Karpas-422 (cell line): ENCODE data around the gene PRPSAP2. TPM values are rescaled to one million over a fixed set of nuclear protein-coding genes. Genes with fewer than 3 reads are reported as not detected.

ENCODE experiments used
- DNase-seq: peaks from one replicate; pipeline ENCODE4 v3.0.0-alpha.2; 2015
- H2AFZ ChIP-seq: fragments of 200-600 bp; sonication (generic); 2 replicates; pipeline ENCODE4 v1.6.1; 2014; ENCODE audit warnings: antibody characterized with exemption, low read length, mixed read lengths
- H3K27ac ChIP-seq: fragments of 200-600 bp; sonication (generic); 2 replicates; pipeline ENCODE4 v1.5.1; 2014; ENCODE audit warnings: mild to moderate bottlenecking, low read length, moderate library complexity
- H3K27me3 ChIP-seq: fragments of 200-600 bp; sonication (generic); 2 replicates; pipeline ENCODE4 v1.6.1; 2014; ENCODE audit warnings: low read length, mixed read lengths
- H3K36me3 ChIP-seq: fragments of 200-600 bp; sonication (generic); 2 replicates; pipeline ENCODE4 v1.6.1; 2014; ENCODE audit warnings: low read length, mixed read lengths; ENCODE audit not compliant: insufficient read depth
- H3K4me1 ChIP-seq: fragments of 200-600 bp; sonication (generic); 2 replicates; pipeline ENCODE4 v1.6.1; 2014; ENCODE audit warnings: mild to moderate bottlenecking, low read length, mixed read lengths
- H3K4me2 ChIP-seq: fragments of 200-600 bp; sonication (generic); 2 replicates; pipeline ENCODE4 v1.6.1; 2014; ENCODE audit warnings: low read length, low read depth, mild to moderate bottlenecking; ENCODE audit not compliant: poor library complexity, severe bottlenecking
- H3K4me3 ChIP-seq: fragments of 200-600 bp; sonication (generic); 2 replicates; pipeline ENCODE4 v1.5.1; 2014; ENCODE audit warnings: mild to moderate bottlenecking, antibody characterized with exemption, low read length, mixed read lengths
- H3K79me2 ChIP-seq: fragments of 200-600 bp; sonication (generic); 2 replicates; pipeline ENCODE4 v1.6.1; 2014; ENCODE audit warnings: mild to moderate bottlenecking, low read length, mixed read lengths
- H3K9ac ChIP-seq: fragments of 200-600 bp; sonication (generic); 2 replicates; pipeline ENCODE4 v1.6.0; 2014; ENCODE audit warnings: low read length
- H3K9me2 ChIP-seq: fragments of 200-600 bp; sonication (generic), shearing (Covaris generic); replicated peaks from 2 replicates; pipeline ENCODE4 v1.6.0; 2014; ENCODE audit warnings: mild to moderate bottlenecking, low read length, moderate library complexity; ENCODE audit not compliant: insufficient read depth
- H3K9me3 ChIP-seq: fragments of 300-700, 200-600 bp; sonication (generic); 2 replicates; pipeline ENCODE4 v1.6.1; 2014; ENCODE audit warnings: low read length, mixed read lengths
- H4K20me1 ChIP-seq: fragments of 200-600 bp; sonication (generic); 2 replicates; pipeline ENCODE4 v1.6.1; 2014; ENCODE audit warnings: mild to moderate bottlenecking, antibody characterized with exemption, low read length, low read depth; ENCODE audit not compliant: insufficient read depth
- total RNA-seq: library from RNA; depleted of rRNA; stranded (reverse); fragments of >200 nt; shearing (Covaris generic); gene quantifications from 2 replicates; pipeline ENCODE4 v1.2.3, GENCODE V29; 2014; ENCODE audit warnings: low replicate concordance

The PRPSAP2 gene
- total RNA-seq, 1 experiment from 2014 or later: 114 TPM

DNA sequence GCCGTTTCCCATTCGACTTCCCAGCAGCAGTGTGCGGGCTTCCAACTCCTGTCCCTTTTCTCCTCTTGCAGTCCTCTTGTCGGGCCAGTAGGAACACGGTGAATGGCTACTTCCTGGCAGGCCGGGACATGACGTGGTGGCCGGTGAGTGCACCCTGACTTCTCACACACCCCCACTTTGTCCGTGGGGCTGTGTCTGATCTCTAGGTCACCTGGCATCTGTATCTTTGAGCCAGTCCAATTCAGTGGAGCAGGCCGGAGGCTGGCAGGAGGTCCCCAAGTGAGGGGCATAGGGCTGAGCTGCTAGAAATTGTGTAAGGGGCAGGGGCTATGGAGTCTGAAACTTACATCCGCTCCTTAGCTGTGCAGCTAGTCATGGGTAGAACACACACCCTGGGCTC lies 100.7 kb downstream of the PRPSAP2 start:
- Histone ChIP-seq H3K27me3 (no peaks in the 10 kb centered on the region), H3K9ac (no peak overlapping the region), H3K36me3 (no peaks in the 10 kb centered on the region), H3K4me1 (no peaks in the 10 kb centered on the region), H2AFZ (no peak overlapping the region), H4K20me1 (no peaks in the 10 kb centered on the region), H3K4me2 (no peak overlapping the region), H3K27ac (no peak overlapping the region), H3K9me3 (no peaks in the 10 kb centered on the region), H3K4me3 (no peak overlapping the region), H3K79me2 (no peaks in the 10 kb centered on the region), H3K9me2 (no peaks in the 10 kb centered on the region)
- DNase-seq: no peak

DNA sequence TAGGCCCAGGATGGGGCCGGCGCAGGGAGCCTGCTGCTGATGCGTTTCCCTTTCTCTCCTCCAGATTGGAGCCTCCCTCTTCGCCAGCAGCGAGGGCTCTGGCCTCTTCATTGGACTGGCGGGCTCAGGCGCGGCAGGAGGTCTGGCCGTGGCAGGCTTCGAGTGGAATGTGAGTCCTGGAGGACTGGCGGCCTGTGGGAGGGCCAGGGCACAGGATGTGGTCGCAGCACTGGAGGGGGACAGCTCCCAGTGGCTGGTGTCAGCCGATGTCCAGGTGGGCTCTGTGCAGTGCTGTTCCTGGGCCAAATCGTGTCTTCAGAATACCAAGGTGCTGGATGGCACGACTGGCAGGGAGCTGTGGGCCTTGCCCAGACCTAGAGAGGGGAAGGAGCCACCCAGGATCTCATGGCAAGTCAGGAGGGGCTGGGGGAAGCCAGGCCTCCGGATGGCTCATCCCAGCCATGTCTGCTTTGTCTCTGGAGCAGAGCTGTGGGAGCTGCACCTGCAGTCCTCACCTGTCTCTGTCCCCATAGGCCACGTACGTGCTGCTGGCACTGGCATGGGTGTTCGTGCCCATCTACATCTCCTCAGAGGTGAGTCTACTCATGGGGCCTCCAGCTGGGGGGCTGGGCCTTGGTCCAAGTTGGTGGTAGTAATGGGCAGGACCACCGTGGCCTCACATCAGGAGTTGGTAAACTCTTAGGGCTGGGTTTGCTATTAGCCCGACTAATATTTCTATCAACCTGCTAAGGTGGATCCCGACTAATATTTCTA lies 101.3 kb downstream of the PRPSAP2 start:
- H3K4me3 ChIP-seq: no peak overlapping the region
- H3K9ac ChIP-seq: no peak overlapping the region
- H2AFZ ChIP-seq: no peak overlapping the region
- no peaks in the 10 kb centered on the region for H3K27me3 ChIP-seq
- H3K9me3 ChIP-seq: no peaks in the 10 kb centered on the region
- no peaks in the 10 kb centered on the region for H3K36me3 ChIP-seq
- no peaks in the 10 kb centered on the region for H3K9me2 ChIP-seq
- no peak overlapping the region for H3K27ac ChIP-seq
- H3K79me2 ChIP-seq: no peaks in the 10 kb centered on the region
- no peaks in the 10 kb centered on the region for H4K20me1 ChIP-seq
- no peak for DNase-seq
- H3K4me1 ChIP-seq: no peaks in the 10 kb centered on the region
- no peak overlapping the region for H3K4me2 ChIP-seq

DNA sequence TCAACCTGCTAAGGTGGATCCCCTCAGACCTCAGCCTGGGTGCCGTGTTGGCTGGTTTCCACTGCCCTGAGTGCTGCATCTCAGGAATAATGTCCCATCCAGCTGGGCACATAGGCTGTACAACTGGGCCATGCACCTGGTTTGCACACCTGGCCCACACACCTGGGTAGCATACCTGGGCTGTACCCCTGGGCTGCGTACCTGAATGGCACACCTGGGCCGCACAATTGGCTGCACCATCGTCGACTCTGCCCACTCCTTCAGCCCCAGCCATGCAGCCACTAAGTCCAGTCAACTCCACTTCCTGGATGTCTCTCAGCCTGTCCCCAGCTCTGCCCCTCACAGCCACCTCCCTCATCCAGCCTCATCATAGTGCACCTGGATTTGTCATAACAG lies 101.9 kb downstream of the PRPSAP2 start:
- no peaks in the 10 kb centered on the region for H3K36me3 ChIP-seq
- no peak overlapping the region for H3K9ac ChIP-seq
- no peak for DNase-seq
- H4K20me1 ChIP-seq: no peaks in the 10 kb centered on the region
- no peaks in the 10 kb centered on the region for H3K79me2 ChIP-seq
- H3K9me3 ChIP-seq: no peaks in the 10 kb centered on the region
- H3K9me2 ChIP-seq: no peaks in the 10 kb centered on the region
- H3K4me3 ChIP-seq: no peak overlapping the region
- no peak overlapping the region for H2AFZ ChIP-seq
- no peak overlapping the region for H3K27ac ChIP-seq
- H3K4me2 ChIP-seq: no peak overlapping the region
- H3K27me3 ChIP-seq: no peaks in the 10 kb centered on the region
- no peaks in the 10 kb centered on the region for H3K4me1 ChIP-seq

DNA sequence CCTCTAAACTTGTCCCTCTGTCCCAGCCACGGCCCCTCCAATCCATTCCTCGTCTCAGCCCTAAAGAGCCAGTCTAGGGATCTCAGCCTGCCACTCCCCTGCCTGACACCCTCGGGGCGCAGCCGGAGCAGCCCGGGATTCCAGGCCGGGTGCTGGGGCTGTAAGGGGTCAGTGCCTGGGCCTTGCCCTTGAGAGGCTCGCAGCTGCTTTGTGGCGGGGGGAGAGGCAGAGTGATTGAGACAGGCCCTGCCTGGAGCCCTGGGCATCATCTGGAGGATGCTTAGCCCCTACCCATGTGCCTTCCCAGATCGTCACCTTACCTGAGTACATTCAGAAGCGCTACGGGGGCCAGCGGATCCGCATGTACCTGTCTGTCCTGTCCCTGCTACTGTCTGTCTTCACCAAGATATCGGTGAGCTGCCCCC lies 102.3 kb downstream of the PRPSAP2 start:
- H3K79me2 ChIP-seq: no peaks in the 10 kb centered on the region
- H3K4me1 ChIP-seq: no peaks in the 10 kb centered on the region
- H3K9ac ChIP-seq: no peak overlapping the region
- H3K9me2 ChIP-seq: no peaks in the 10 kb centered on the region
- no peaks in the 10 kb centered on the region for H3K36me3 ChIP-seq
- H3K4me3 ChIP-seq: no peak overlapping the region
- DNase-seq: no peak
- no peak overlapping the region for H3K27ac ChIP-seq
- H3K27me3 ChIP-seq: no peaks in the 10 kb centered on the region
- H3K4me2 ChIP-seq: no peak overlapping the region
- no peak overlapping the region for H2AFZ ChIP-seq
- no peaks in the 10 kb centered on the region for H4K20me1 ChIP-seq
- no peaks in the 10 kb centered on the region for H3K9me3 ChIP-seq

DNA sequence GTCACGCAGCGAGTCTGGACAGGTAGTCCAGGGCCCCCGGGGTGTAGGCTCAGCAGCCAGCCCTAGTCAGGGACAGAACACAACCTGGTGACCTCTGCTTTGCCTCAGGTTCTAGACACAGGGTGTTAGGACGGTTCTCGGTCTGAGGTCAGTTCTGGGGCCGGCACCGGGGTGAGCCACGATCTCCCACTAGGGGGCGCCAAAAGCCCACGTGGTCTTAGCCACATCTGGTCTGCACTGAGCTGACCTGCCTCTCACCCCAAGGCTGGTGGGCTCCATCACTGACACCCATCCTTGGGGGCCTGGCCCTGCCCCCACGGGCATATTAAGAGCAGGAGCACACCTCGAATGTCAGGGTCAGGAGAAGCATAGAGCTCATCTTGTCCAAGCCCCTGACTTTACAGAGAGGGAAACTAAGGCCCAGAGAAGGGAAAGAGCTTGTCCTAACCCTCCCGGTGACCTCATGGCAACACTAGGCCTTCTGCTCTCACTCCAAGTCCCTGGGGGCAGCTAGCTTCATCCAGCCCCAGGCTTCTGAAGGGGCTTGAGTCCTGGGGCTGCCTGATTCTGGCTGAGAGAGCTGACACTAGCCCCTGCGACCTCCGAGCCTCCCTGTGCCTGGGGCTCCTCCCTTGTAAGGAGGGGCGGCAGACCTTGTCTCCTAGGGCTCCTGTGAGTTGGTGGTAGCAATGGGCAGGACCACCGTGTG lies 103.0 kb downstream of the PRPSAP2 start:
- Histone ChIP-seq H3K9me2 (no peaks in the 10 kb centered on the region), H3K9me3 (no peaks in the 10 kb centered on the region), H3K4me2 (no peak overlapping the region), H4K20me1 (no peaks in the 10 kb centered on the region), H3K36me3 (no peaks in the 10 kb centered on the region), H3K27ac (no peak overlapping the region), H3K4me3 (no peak overlapping the region), H2AFZ (no peak overlapping the region), H3K79me2 (no peaks in the 10 kb centered on the region), H3K9ac (no peak overlapping the region), H3K27me3 (no peaks in the 10 kb centered on the region), H3K4me1 (no peaks in the 10 kb centered on the region)
- DNase-seq: peak; percentile 92

DNA sequence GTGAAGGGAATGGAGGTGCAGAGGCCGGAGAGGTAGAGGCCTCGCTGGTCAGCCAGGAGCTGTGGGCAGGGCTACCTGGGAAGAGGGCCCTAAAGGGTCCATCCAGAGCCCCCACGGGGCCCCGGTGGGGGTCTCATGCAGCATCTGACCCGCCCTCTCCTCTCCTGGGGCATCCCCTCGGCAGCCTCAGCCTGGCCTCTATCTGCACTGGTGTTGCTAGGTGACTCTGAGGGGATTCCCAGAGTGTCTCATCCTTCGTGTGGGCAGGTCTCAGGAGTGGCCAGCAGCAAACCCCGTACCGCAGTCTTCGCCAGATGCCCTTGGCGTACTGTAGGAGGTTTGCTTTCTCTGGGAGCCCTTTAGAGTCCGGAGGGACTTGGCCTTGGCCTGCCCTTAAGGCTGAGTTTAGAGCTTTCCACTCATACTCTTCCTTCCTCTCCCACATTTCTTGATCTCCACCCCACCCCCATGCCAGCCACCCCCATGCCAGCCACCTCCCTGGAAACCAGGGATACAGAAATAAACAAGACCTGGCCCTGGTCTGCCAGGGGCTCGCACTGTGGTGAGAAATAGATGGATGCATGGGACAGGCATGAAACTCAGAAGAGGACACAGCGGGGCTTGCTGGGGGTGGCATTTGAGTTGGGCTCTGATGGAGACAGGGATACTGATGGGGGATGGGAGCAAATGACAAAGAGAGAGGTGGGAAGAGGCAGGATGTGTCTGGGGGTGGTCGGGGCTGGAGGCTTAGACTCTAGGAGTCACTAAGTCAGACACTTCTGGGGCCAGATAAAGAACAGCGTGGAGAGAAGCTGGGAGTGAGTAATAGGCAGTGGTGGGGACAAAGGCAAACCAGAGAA lies 103.9 kb downstream of the PRPSAP2 start:
- Histone ChIP-seq H2AFZ (no peak overlapping the region), H3K4me2 (no peak overlapping the region), H3K9me3 (no peaks in the 10 kb centered on the region), H3K79me2 (no peaks in the 10 kb centered on the region), H3K4me3 (no peak overlapping the region), H3K36me3 (no peaks in the 10 kb centered on the region), H3K27me3 (no peaks in the 10 kb centered on the region), H4K20me1 (no peaks in the 10 kb centered on the region), H3K27ac (no peak overlapping the region), H3K9me2 (no peaks in the 10 kb centered on the region), H3K4me1 (no peaks in the 10 kb centered on the region), H3K9ac (no peak overlapping the region)
- no peak for DNase-seq

DNA sequence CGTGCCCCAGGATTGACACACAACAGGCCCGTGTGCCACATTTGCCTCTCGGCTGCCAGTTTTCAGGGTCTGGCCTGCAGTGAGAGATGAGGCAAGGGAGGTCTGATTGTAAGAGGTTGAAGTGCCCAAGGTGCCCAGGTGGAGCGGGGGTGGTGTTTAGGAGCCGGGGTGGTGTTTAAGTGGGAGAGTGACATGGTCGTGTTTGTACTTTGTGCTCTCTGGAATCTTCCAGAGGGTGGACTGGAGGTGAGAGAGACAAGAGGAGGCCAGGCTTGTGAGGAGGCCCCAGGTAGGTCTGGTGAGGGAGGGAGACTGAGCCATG lies 104.5 kb downstream of the PRPSAP2 start:
- Histone ChIP-seq H2AFZ (no peak overlapping the region), H3K27ac (no peak overlapping the region)

More for the DNA sequence above, 104.5 kb downstream of the PRPSAP2 start:
- DNase-seq: no peak
- Histone ChIP-seq H3K4me3 (no peak overlapping the region), H3K9me2 (no peaks in the 10 kb centered on the region), H4K20me1 (no peaks in the 10 kb centered on the region), H3K36me3 (no peaks in the 10 kb centered on the region), H3K27me3 (no peaks in the 10 kb centered on the region), H3K9ac (no peak overlapping the region), H3K9me3 (no peaks in the 10 kb centered on the region), H3K4me2 (no peak overlapping the region), H3K79me2 (no peaks in the 10 kb centered on the region), H3K4me1 (no peaks in the 10 kb centered on the region)
